GM23338 (cell line): Measurements from ENCODE around the gene GYPE. TPM values are rescaled to one million over a fixed set of nuclear protein-coding genes. Genes with fewer than 3 reads are reported as not detected.
"Not testable (repeated sequence)": the region's sequence is repeated elsewhere in the genome, so short reads cannot be mapped to it uniquely, and the experiment has no call there.

Experiments used
- ATAC-seq: fragments of 200-7000 bp; cut with Tn5 transposase; 3 replicates; pipeline ENCODE4 v1.9.1; 2020
- DNase-seq: peaks from one replicate; pipeline ENCODE4 v3.0.0-alpha.2; 2015; ENCODE audit warnings: low spot score
- H2AFZ ChIP-seq: fragments of 200-600 bp; sonication (generic); 2 replicates; pipeline ENCODE4 v1.8.0; 2016; ENCODE audit warnings: antibody characterized with exemption, mild to moderate bottlenecking, moderate library complexity
- H3F3A ChIP-seq: fragments of 200-600 bp; sonication (generic); replicated peaks from 2 replicates; pipeline ENCODE4 v1.8.0; 2017; ENCODE audit warnings: antibody characterized with exemption, mixed run types, low read depth
- H3K27ac ChIP-seq: fragments of 200-600 bp; sonication (generic); 2 replicates; pipeline ENCODE4 v1.6.1; 2016; ENCODE audit warnings: low read depth
- H3K27me3 ChIP-seq: fragments of 200-600 bp; sonication (generic); 2 replicates; pipeline ENCODE4 v1.8.0; 2016; ENCODE audit warnings: mild to moderate bottlenecking, mixed run types, moderate library complexity; ENCODE audit not compliant: insufficient read depth
- H3K36me3 ChIP-seq: fragments of 200-600 bp; sonication (generic); 2 replicates; pipeline ENCODE4 v1.8.0; 2016; ENCODE audit warnings: mild to moderate bottlenecking; ENCODE audit not compliant: insufficient read depth
- H3K4me1 ChIP-seq: fragments of 200-600 bp; sonication (generic); 2 replicates; pipeline ENCODE4 v1.8.0; 2016; ENCODE audit warnings: mild to moderate bottlenecking, moderate library complexity; ENCODE audit not compliant: insufficient read depth
- H3K4me2 ChIP-seq: fragments of 200-600 bp; sonication (generic); 2 replicates; pipeline ENCODE4 v1.7.1; 2017; ENCODE audit warnings: mixed run types
- H3K4me3 ChIP-seq: fragments of 200-600 bp; sonication (generic); 2 replicates; pipeline ENCODE4 v1.6.1; 2016; ENCODE audit warnings: mixed run types
- H3K79me2 ChIP-seq: fragments of 200-600 bp; sonication (generic); replicated peaks from 2 replicates; pipeline ENCODE4 v1.8.0; 2017; ENCODE audit warnings: mild to moderate bottlenecking; ENCODE audit not compliant: insufficient read depth
- H3K9me2 ChIP-seq: fragments of 200-600 bp; sonication (generic); 2 replicates; pipeline ENCODE4 v1.8.0; 2017; ENCODE audit not compliant: insufficient read depth
- H4K20me1 ChIP-seq: fragments of 200-600 bp; sonication (generic); replicated peaks from 2 replicates; pipeline ENCODE4 v1.8.0; 2017; ENCODE audit warnings: mild to moderate bottlenecking; ENCODE audit not compliant: insufficient read depth
- H3K27ac Mint-ChIP-seq: 2 replicates; pipeline ENCODE4 v1.8.0; 2020; ENCODE audit warnings: inconsistent platforms, mild to moderate bottlenecking, moderate library complexity, mixed read lengths
- H3K27me3 Mint-ChIP-seq: 3 replicates; pipeline ENCODE4 v1.8.0; 2022; ENCODE audit warnings: low read depth, mild to moderate bottlenecking, moderate library complexity, mixed read lengths, inconsistent platforms; ENCODE audit not compliant: insufficient read depth, poor library complexity
- H3K36me3 Mint-ChIP-seq: 3 replicates; pipeline ENCODE4 v1.8.0; 2021; ENCODE audit warnings: low read depth, mild to moderate bottlenecking, inconsistent platforms, moderate library complexity, mixed read lengths
- H3K4me1 Mint-ChIP-seq: 3 replicates; pipeline ENCODE4 v1.8.0; 2020; ENCODE audit warnings: mild to moderate bottlenecking, inconsistent platforms, mixed read lengths
- H3K4me3 Mint-ChIP-seq: 3 replicates; pipeline ENCODE4 v1.8.0; 2021; ENCODE audit warnings: moderate library complexity, mild to moderate bottlenecking, inconsistent platforms, mixed read lengths
- H3K9me3 Mint-ChIP-seq: 3 replicates; pipeline ENCODE4 v1.8.0; 2020; ENCODE audit warnings: moderate library complexity, mild to moderate bottlenecking, inconsistent platforms, mixed read lengths
- CTCF ChIP-seq, 2 experiments: fragments of 200-600 bp in 1 of 2; sonication (generic) in 1 of 2; conservative IDR thresholded peaks; 2 replicates each; pipeline versions ENCODE4 v1.5.1 to v1.6.1; 2016 to 2017; ENCODE audit warnings: antibody characterized with exemption in 2 of 2, low read depth in 2 of 2, mild to moderate bottlenecking in 2 of 2, moderate library complexity in 1 of 2
- polyA plus RNA-seq: library from polyadenylated mRNA; unstranded; fragments of >200 nt; fragmentation: Nextera tagmentation; extraction: Ambion mirVana; gene quantifications from 2 replicates; pipeline ENCODE4 v1.2.1, GENCODE V29; 2016
- total RNA-seq: library from RNA; depleted of rRNA; stranded (reverse); fragments of >200 nt; shearing (Covaris generic); gene quantifications from 2 replicates; pipeline ENCODE4 v1.2.3, GENCODE V29; 2014

Gene GYPE
- total and polyA plus RNA-seq, 2 experiments from 2014 or later, result 0.24 TPM; not detected in 1

DNA sequence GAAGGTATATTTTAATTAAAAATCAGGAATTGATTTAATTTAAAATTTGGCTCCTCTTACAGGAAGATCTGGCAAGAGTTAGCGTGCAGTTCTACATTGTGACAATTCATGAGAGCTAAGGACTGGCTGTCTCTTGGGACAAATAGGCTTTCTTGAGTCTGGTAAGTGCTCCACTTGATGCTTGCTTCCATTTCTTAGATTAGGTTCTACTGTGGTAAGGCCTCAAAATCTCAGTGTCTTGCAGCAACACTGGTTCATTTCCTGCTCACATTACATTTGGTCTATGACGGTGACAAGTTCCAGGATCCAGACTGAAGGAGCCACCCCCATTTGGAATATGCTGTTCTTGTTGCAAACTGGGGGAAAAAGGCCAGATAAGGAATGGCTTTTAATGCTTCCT is 7.1 kb upstream of the GYPE start:
- Histone ChIP-seq H3K4me3 (peak overlapping the region; percentile 48), H3K4me2 (peak overlapping the region; percentile 74), H3K27me3 (peaks cover 20% of the 10 kb centered on the region), H2AFZ (peak overlapping the region; percentile 75; the same call in 1 of the 2 replicates)
- not testable (repeated sequence) for H3K36me3 Mint-ChIP-seq, H3K36me3 ChIP-seq, H3K4me3 Mint-ChIP-seq, H3F3A ChIP-seq, H3K4me1 ChIP-seq, H3K79me2 ChIP-seq, H3K27ac Mint-ChIP-seq, H3K27me3 Mint-ChIP-seq, DNase-seq, H3K27ac ChIP-seq, H3K4me1 Mint-ChIP-seq, H3K9me3 Mint-ChIP-seq, H3K9me2 ChIP-seq, H4K20me1 ChIP-seq, ATAC-seq

- H3K4me3 ChIP-seq, result peak overlapping the region; percentile 48
- peak overlapping the region; percentile 57; the same call in 2 of the 3 replicates for H3K4me3 Mint-ChIP-seq
- H2AFZ ChIP-seq, result peak overlapping the region; percentile 98
Measured at GRCh38 chr4:143911528-143912417, 6.4 kb upstream of the GYPE start.

GRCh38 chr4:143910906-143911305 is 5.5 kb upstream of the GYPE start:
- not testable (repeated sequence) for H3K4me3 Mint-ChIP-seq, H3K4me3 ChIP-seq, H3K27ac ChIP-seq, H3K4me1 ChIP-seq, H3K9me2 ChIP-seq, H3K27me3 Mint-ChIP-seq, H3K36me3 Mint-ChIP-seq, H3F3A ChIP-seq, ATAC-seq, H3K36me3 ChIP-seq, H3K27ac Mint-ChIP-seq, H3K4me1 Mint-ChIP-seq, H3K9me3 Mint-ChIP-seq, H3K79me2 ChIP-seq, H3K4me2 ChIP-seq, H4K20me1 ChIP-seq, DNase-seq, H2AFZ ChIP-seq
- H3K27me3 ChIP-seq, result peaks cover 20% of the 10 kb centered on the region

More at GRCh38 chr4:143911528-143912417, 6.4 kb upstream of the GYPE start:
- H3K4me2 ChIP-seq, result peak overlapping the region; percentile 74
- not testable (repeated sequence) for H3K27ac ChIP-seq, H3K36me3 ChIP-seq, H3K9me2 ChIP-seq, H3K4me1 ChIP-seq, H4K20me1 ChIP-seq, H3K79me2 ChIP-seq, H3K27me3 Mint-ChIP-seq, H3K36me3 Mint-ChIP-seq, H3K9me3 Mint-ChIP-seq, H3K27ac Mint-ChIP-seq, H3K4me1 Mint-ChIP-seq, H3F3A ChIP-seq
- peak; percentile 92 for ATAC-seq
- DNase-seq, result peak; percentile 71
- peaks cover 20% of the 10 kb centered on the region for H3K27me3 ChIP-seq

- not testable (repeated sequence) for H3F3A ChIP-seq, H3K4me3 ChIP-seq, H3K36me3 ChIP-seq, H4K20me1 ChIP-seq, H3K9me2 ChIP-seq, H3K36me3 Mint-ChIP-seq, H3K27me3 Mint-ChIP-seq, H3K4me1 Mint-ChIP-seq, H3K27ac Mint-ChIP-seq, H2AFZ ChIP-seq, H3K79me2 ChIP-seq, H3K4me3 Mint-ChIP-seq, H3K27ac ChIP-seq, H3K4me1 ChIP-seq, H3K4me2 ChIP-seq, H3K9me3 Mint-ChIP-seq
- H3K27me3 ChIP-seq, result peaks cover 19% of the 10 kb centered on the region
- ATAC-seq (peak; percentile 84), DNase-seq (peak; percentile 43)
- peak; percentile 39 to 72; a peak in 3 of 4 replicates for TF ChIP-seq CTCF (conservative IDR thresholded peaks at IDR 0.05; ENCODE audit: low read depth in 2 of 2)
Measured at GRCh38 chr4:143907811-143908210, 2.5 kb upstream of the GYPE start.

GRCh38 chr4:143904431-143904830 is 928 bp downstream of the GYPE start:
- not testable (repeated sequence) for H3K4me1 ChIP-seq, H3K9me2 ChIP-seq, H3K79me2 ChIP-seq, ATAC-seq, DNase-seq, H3K4me3 Mint-ChIP-seq, H3K4me1 Mint-ChIP-seq, H3K27ac ChIP-seq, H3K9me3 Mint-ChIP-seq, H3K4me2 ChIP-seq, H3K4me3 ChIP-seq, H3K36me3 ChIP-seq, H3K27ac Mint-ChIP-seq, H3K27me3 ChIP-seq, H3F3A ChIP-seq, H3K27me3 Mint-ChIP-seq, H2AFZ ChIP-seq, H4K20me1 ChIP-seq, H3K36me3 Mint-ChIP-seq

- not testable (repeated sequence) for H3K36me3 Mint-ChIP-seq, H3K9me2 ChIP-seq, H3K4me3 ChIP-seq, H3F3A ChIP-seq, H4K20me1 ChIP-seq, H3K27ac Mint-ChIP-seq, H3K9me3 Mint-ChIP-seq, H3K79me2 ChIP-seq, H3K27me3 ChIP-seq, H3K4me3 Mint-ChIP-seq, H3K27me3 Mint-ChIP-seq, H3K4me1 ChIP-seq, H3K4me1 Mint-ChIP-seq, H3K4me2 ChIP-seq, H3K36me3 ChIP-seq, H3K27ac ChIP-seq, ATAC-seq, H2AFZ ChIP-seq, DNase-seq
Measured at GRCh38 chr4:143890323-143890722, 15.0 kb downstream of the GYPE start.
